HEK293T (cell line): Measurements from ENCODE around the gene PRKCA.

ENCODE experiments used
- CTCF ChIA-PET: fragments of 350-600 bp; formaldehyde crosslinking; extraction: SDS; loops from one replicate; lab custom pipeline; 2021; ENCODE audit warnings: antibody characterized with exemption, inconsistent platforms; lab: Yijun Ruan, JAX
- POLR2A ChIA-PET: fragments of 350-600 bp; formaldehyde crosslinking; extraction: SDS; loops from one replicate; lab custom pipeline; 2020; ENCODE audit warnings: antibody characterized with exemption, inconsistent platforms; lab: Yijun Ruan, JAX
- DNase-seq: peaks from one replicate; pipeline ENCODE4 v3.0.0; 2012; ENCODE audit warnings: mixed read lengths; ENCODE audit errors: extremely low spot score
- ARNT ChIP-seq: fragments of 450-650 bp; IDR thresholded peaks from 2 replicates; pipeline ENCODE4 v1.6.1; 2017; ENCODE audit warnings: mild to moderate bottlenecking
- BHLHE40 ChIP-seq: fragments of 450-650 bp; IDR thresholded peaks from 2 replicates; pipeline ENCODE4 v1.6.1; 2016; ENCODE audit warnings: mild to moderate bottlenecking, moderate library complexity, borderline replicate concordance
- CTBP1 ChIP-seq: fragments of 450-650 bp; IDR thresholded peaks from 2 replicates; pipeline ENCODE4 v1.6.1; 2016; ENCODE audit warnings: borderline replicate concordance
- ELF4 ChIP-seq: fragments of 450-650 bp; IDR thresholded peaks from 2 replicates; pipeline ENCODE4 v1.6.1; 2017; ENCODE audit warnings: antibody characterized with exemption
- FOXA1 ChIP-seq: fragments of 450-650 bp; IDR thresholded peaks from 2 replicates; pipeline ENCODE4 v1.6.1; 2016; ENCODE audit warnings: mild to moderate bottlenecking
- FOXK2 ChIP-seq: fragments of 450-650 bp; IDR thresholded peaks from 2 replicates; pipeline ENCODE4 v1.6.1; 2016; ENCODE audit warnings: mild to moderate bottlenecking
- FOXM1 ChIP-seq: fragments of 450-650 bp; IDR thresholded peaks from 2 replicates; pipeline ENCODE4 v1.6.1; 2017; ENCODE audit warnings: mild to moderate bottlenecking, borderline replicate concordance
- HDGF ChIP-seq: fragments of 450-650 bp; IDR thresholded peaks from 2 replicates; pipeline ENCODE4 v1.6.1; 2017; ENCODE audit warnings: antibody characterized with exemption, borderline replicate concordance
- L3MBTL2 ChIP-seq: fragments of 450-650 bp; conservative IDR thresholded peaks from 2 replicates; pipeline ENCODE4 v1.6.1; 2016; ENCODE audit warnings: mild to moderate bottlenecking
- LEF1 ChIP-seq: fragments of 450-650 bp; IDR thresholded peaks from 2 replicates; pipeline ENCODE4 v1.6.1; 2017; ENCODE audit warnings: mild to moderate bottlenecking, borderline replicate concordance
- NFRKB ChIP-seq: fragments of 450-650 bp; IDR thresholded peaks from 2 replicates; pipeline ENCODE4 v1.6.1; 2016; ENCODE audit warnings: mild to moderate bottlenecking, moderate library complexity
- PKNOX1 ChIP-seq: fragments of 450-650 bp; IDR thresholded peaks from 2 replicates; pipeline ENCODE4 v1.6.1; 2016
- SP1 ChIP-seq: fragments of 450-650 bp; IDR thresholded peaks from 2 replicates; pipeline ENCODE4 v1.6.1; 2017
- SUZ12 ChIP-seq: fragments of 450-650 bp; IDR thresholded peaks from 2 replicates; pipeline ENCODE4 v1.6.1; 2016; ENCODE audit warnings: mild to moderate bottlenecking
- TARDBP ChIP-seq: fragments of 450-650 bp; IDR thresholded peaks from 2 replicates; pipeline ENCODE4 v1.6.1; 2016
- ZNF384 ChIP-seq: fragments of 450-650 bp; IDR thresholded peaks from 2 replicates; pipeline ENCODE4 v1.6.1; 2016

The PRKCA gene

GRCh38 chr17:66373944-66374817 is 71.8 kb downstream of the PRKCA start:
- ChIA-PET POLR2A (no interaction called here), CTCF (interaction anchor here (0.6 to 0.7 kb wide), 3 partner anchors 53 to 152 kb away, joined by 3 to 6 read pairs (median 3); no protein-coding TSS in a partner anchor)
- TF ChIP-seq PKNOX1 (peak; percentile 80), L3MBTL2 (no peak), ZNF384 (peak; percentile 92)
- DNase-seq: peak; percentile 30

- DNase-seq: no peak
- TF ChIP-seq BHLHE40: no peak
- no peak for TF ChIP-seq HDGF
- TF ChIP-seq FOXM1: no peak
- no peak for TF ChIP-seq CTBP1
- no peak for TF ChIP-seq L3MBTL2
- no peak for TF ChIP-seq LEF1
- no peak for TF ChIP-seq TARDBP
- TF ChIP-seq ARNT: no peak
- TF ChIP-seq ZNF384: no peak
- no peak for TF ChIP-seq ELF4
- no peak for TF ChIP-seq SUZ12
- TF ChIP-seq NFRKB: no peak
- TF ChIP-seq FOXK2: no peak
- no peak for TF ChIP-seq FOXA1
- ChIA-PET CTCF (interaction anchor here (0.7 kb wide), 2 partner anchors 52 to 151 kb away, joined by 3 to 6 read pairs; no protein-coding TSS in a partner anchor), POLR2A (no interaction called here)
Measured at GRCh38 chr17:66375121-66375520, 72.7 kb downstream of the PRKCA start.

GRCh38 chr17:66378296-66378695 is 75.9 kb downstream of the PRKCA start:
- no peak for TF ChIP-seq HDGF
- TF ChIP-seq TARDBP: no peak
- TF ChIP-seq ARNT: no peak
- no peak for TF ChIP-seq SUZ12
- TF ChIP-seq ZNF384: no peak
- TF ChIP-seq FOXM1: no peak
- TF ChIP-seq FOXK2: no peak
- TF ChIP-seq L3MBTL2: no peak
- no peak for TF ChIP-seq PKNOX1
- CTCF ChIA-PET: no interaction called here
- POLR2A ChIA-PET: no interaction called here
- no peak for DNase-seq

GRCh38 chr17:66379544-66379943 is 77.1 kb downstream of the PRKCA start:
- TF ChIP-seq NFRKB: no peak
- TF ChIP-seq SUZ12: no peak
- TF ChIP-seq TARDBP: no peak
- no peak for TF ChIP-seq LEF1
- no peak for TF ChIP-seq ARNT
- TF ChIP-seq HDGF: no peak
- TF ChIP-seq ELF4: no peak
- no peak for TF ChIP-seq FOXM1
- TF ChIP-seq SP1: no peak
- TF ChIP-seq FOXA1: no peak
- TF ChIP-seq PKNOX1: no peak
- TF ChIP-seq L3MBTL2: no peak
- ChIA-PET POLR2A (no interaction called here), CTCF (interaction anchor here (0.6 kb wide), 1 partner anchor 34 kb away, joined by 4 read pairs; no protein-coding TSS in a partner anchor)
- DNase-seq: no peak

- TF ChIP-seq ARNT: no peak
- no peak for TF ChIP-seq ELF4
- TF ChIP-seq TARDBP: no peak
- TF ChIP-seq FOXA1: no peak
- TF ChIP-seq FOXM1: no peak
- no peak for TF ChIP-seq NFRKB
- no peak for TF ChIP-seq ZNF384
- TF ChIP-seq SP1: no peak
- TF ChIP-seq BHLHE40: no peak
- TF ChIP-seq HDGF: no peak
- no peak for TF ChIP-seq FOXK2
- TF ChIP-seq LEF1: no peak
- CTCF ChIA-PET: interaction anchor here (0.6 kb wide), 1 partner anchor 34 kb away, joined by 4 read pairs; no protein-coding TSS in a partner anchor
- DNase-seq: no peak
- POLR2A ChIA-PET: no interaction called here
Measured at GRCh38 chr17:66379996-66380395, 77.6 kb downstream of the PRKCA start.

- no peak for DNase-seq
- TF ChIP-seq ZNF384: no peak
- TF ChIP-seq SUZ12: no peak
- TF ChIP-seq NFRKB: no peak
- no peak for TF ChIP-seq PKNOX1
- TF ChIP-seq BHLHE40: no peak
- TF ChIP-seq LEF1: no peak
- no peak for TF ChIP-seq SP1
- TF ChIP-seq ELF4: no peak
- TF ChIP-seq FOXA1: no peak
- no peak for TF ChIP-seq L3MBTL2
- no peak for TF ChIP-seq TARDBP
- TF ChIP-seq FOXK2: no peak
- TF ChIP-seq FOXM1: no peak
- TF ChIP-seq HDGF: no peak
- TF ChIP-seq ARNT: no peak
- TF ChIP-seq CTBP1: no peak
- CTCF ChIA-PET: interaction anchor here (0.7 kb wide), 1 partner anchor 86 kb away, joined by 3 read pairs; no protein-coding TSS in a partner anchor
- POLR2A ChIA-PET: no interaction called here
Measured at GRCh38 chr17:66381701-66382362, 79.4 kb downstream of the PRKCA start.
